IMR-90 (cell line): ENCODE results near the gene CTNNA1. TPM values are rescaled to one million over a fixed set of nuclear protein-coding genes. Genes with fewer than 3 reads are reported as not detected.

Experiments used
- ATAC-seq: fragments of 200-7000 bp; cut with Tn5 transposase; 2 replicates; pipeline ENCODE4 v1.9.1; 2020; ENCODE audit warnings: low read depth, mild to moderate bottlenecking, moderate library complexity
- BruUV-seq: library from RNA; stranded (reverse); fragments of 400-500 nt; replicated peaks from 2 replicates; lab custom pipeline; 2021; lab: Mats Ljungman, UMichigan
- CTCF ChIA-PET: fragments of 300-600 bp; formaldehyde crosslinking; extraction: SDS; loops from one replicate; lab custom pipeline; 2021; ENCODE audit warnings: antibody characterized with exemption; lab: Yijun Ruan, JAX
- POLR2A ChIA-PET: fragments of 300-600 bp; sonication (Branson Sonifier 250); formaldehyde crosslinking; loops from one replicate; lab custom pipeline; 2022; ENCODE audit warnings: antibody characterized with exemption; ENCODE audit not compliant: unreplicated experiment; lab: Charles Lee
- DNase-seq: peaks from one replicate; pipeline ENCODE4 v3.0.0; 2013
- H2AFZ ChIP-seq: replicated peaks from 2 replicates; pipeline ENCODE3; 2013; ENCODE audit warnings: low read length, mild to moderate bottlenecking; ENCODE audit not compliant: poor library complexity
- H2AK5ac ChIP-seq: 2 replicates; pipeline ENCODE4 v1.6.1; 2013; ENCODE audit warnings: low read depth, low read length, inconsistent platforms
- H2AK9ac ChIP-seq: replicated peaks from 2 replicates; pipeline ENCODE3; 2013; ENCODE audit warnings: mild to moderate bottlenecking, low read depth, low read length, moderate library complexity; ENCODE audit not compliant: poor library complexity
- H2BK120ac ChIP-seq: 2 replicates; pipeline ENCODE4 v1.6.1; 2013; ENCODE audit warnings: low read depth, low read length, inconsistent platforms
- H2BK15ac ChIP-seq: 3 replicates; pipeline ENCODE4 v1.6.1; 2013; ENCODE audit warnings: low read depth, low read length, inconsistent platforms
- H2BK20ac ChIP-seq: 2 replicates; pipeline ENCODE4 v1.6.1; 2013; ENCODE audit warnings: low read depth, mild to moderate bottlenecking, inconsistent platforms, low read length, moderate library complexity
- H2BK5ac ChIP-seq: 2 replicates; pipeline ENCODE4 v1.6.1; 2013; ENCODE audit warnings: mild to moderate bottlenecking, low read depth, low read length, inconsistent platforms; ENCODE audit not compliant: poor library complexity, severe bottlenecking
- H3K14ac ChIP-seq: replicated peaks from 2 replicates; pipeline ENCODE4 v1.6.1; 2013; ENCODE audit warnings: low read depth, low read length, inconsistent platforms
- H3K18ac ChIP-seq: 2 replicates; pipeline ENCODE4 v1.6.1; 2013; ENCODE audit warnings: low read depth, low read length, control low read depth
- H3K23ac ChIP-seq: 2 replicates; pipeline ENCODE4 v1.6.1; 2013; ENCODE audit warnings: low read depth, low read length, inconsistent platforms
- H3K27ac ChIP-seq: 2 replicates; pipeline ENCODE4 v1.5.1; 2013; ENCODE audit warnings: mild to moderate bottlenecking, control low read depth, low read length; ENCODE audit not compliant: insufficient read depth
- H3K27me3 ChIP-seq: 2 replicates; pipeline ENCODE4 v1.6.1; 2013; ENCODE audit warnings: low read length; ENCODE audit not compliant: control insufficient read depth, insufficient read depth
- H3K36me3 ChIP-seq: 2 replicates; pipeline ENCODE4 v1.6.1; 2013; ENCODE audit warnings: low read length, mixed read lengths; ENCODE audit not compliant: control insufficient read depth, insufficient read depth
- H3K4ac ChIP-seq: 2 replicates; pipeline ENCODE4 v1.6.1; 2013; ENCODE audit warnings: low read depth, low read length, inconsistent platforms
- H3K4me1 ChIP-seq: 2 replicates; pipeline ENCODE4 v1.6.1; 2013; ENCODE audit warnings: low read length, mixed read lengths; ENCODE audit not compliant: control insufficient read depth, insufficient read depth
- H3K4me2 ChIP-seq: 2 replicates; pipeline ENCODE4 v1.6.1; 2013; ENCODE audit warnings: low read depth, mild to moderate bottlenecking, control low read depth, low read length, moderate library complexity
- H3K4me3 ChIP-seq: 2 replicates; pipeline ENCODE4 v1.5.1; 2013; ENCODE audit warnings: low read depth, mild to moderate bottlenecking, control low read depth, low read length, moderate library complexity; ENCODE audit not compliant: insufficient read depth
- H3K56ac ChIP-seq: 2 replicates; pipeline ENCODE4 v1.6.1; 2013; ENCODE audit warnings: low read length, inconsistent platforms; ENCODE audit not compliant: insufficient read depth; ENCODE audit errors: extremely low read depth
- H3K79me1 ChIP-seq, 2 experiments: 2 replicates each; pipeline ENCODE4 v1.6.1; 2013; ENCODE audit warnings: low read length in 2 of 2, inconsistent platforms in 1 of 2, low read depth in 1 of 2
- H3K9ac ChIP-seq: 2 replicates; pipeline ENCODE4 v1.6.1; 2013; ENCODE audit warnings: low read depth, low read length, control low read depth
- H3K9me1 ChIP-seq: 2 replicates; pipeline ENCODE4 v1.6.1; 2013; ENCODE audit warnings: low read length, inconsistent platforms; ENCODE audit not compliant: insufficient read depth
- H3K9me3 ChIP-seq: 2 replicates; pipeline ENCODE4 v1.6.1; 2013; ENCODE audit warnings: low read length; ENCODE audit not compliant: control insufficient read depth, insufficient read depth
- H4K20me1 ChIP-seq: 2 replicates; pipeline ENCODE4 v1.6.1; 2013; ENCODE audit warnings: low read length, inconsistent platforms; ENCODE audit not compliant: insufficient read depth
- H4K5ac ChIP-seq: 2 replicates; pipeline ENCODE4 v1.6.1; 2013; ENCODE audit warnings: mild to moderate bottlenecking, low read depth, low read length, control low read depth
- H4K8ac ChIP-seq, 2 experiments: 2 replicates each; pipeline ENCODE4 v1.6.1; 2013; ENCODE audit warnings: low read depth in 2 of 2, low read length in 2 of 2, control low read depth in 1 of 2, inconsistent platforms in 1 of 2
- H4K91ac ChIP-seq: 2 replicates; pipeline ENCODE4 v1.6.1; 2013; ENCODE audit warnings: low read depth, low read length, inconsistent platforms; ENCODE audit not compliant: insufficient read depth
- CEBPB ChIP-seq: IDR thresholded peaks from 2 replicates; pipeline ENCODE4 v1.6.1; 2012; ENCODE audit warnings: low read depth, low read length, improper control_type of control experiment
- ELK1 ChIP-seq: fragments of 150-350 bp; IDR thresholded peaks from 2 replicates; pipeline ENCODE4 v1.6.1; 2016; ENCODE audit warnings: low read depth, mild to moderate bottlenecking, low read length, moderate library complexity, borderline replicate concordance
- MXI1 ChIP-seq: IDR thresholded peaks from 2 replicates; pipeline ENCODE4 v1.6.1; 2012; ENCODE audit warnings: low read depth, mild to moderate bottlenecking, low read length, moderate library complexity, borderline replicate concordance
- RAD21 ChIP-seq: IDR thresholded peaks from 2 replicates; pipeline ENCODE4 v1.6.1; 2012; ENCODE audit warnings: low read length, improper control_type of control experiment
- WGBS, 2 experiments: methylation state at CpG; one replicate each; pipeline versions ENCODE4 v1.1.5 to v1.1.7; 2013; ENCODE audit warnings: missing lambda C conversion rate in 2 of 2; ENCODE audit not compliant: insufficient read length in 1 of 2; ENCODE audit errors: extremely low coverage in 2 of 2; 5-methylcytosine and 5-hydroxymethylcytosine counted together
- dilution Hi-C: fragments of 300-500 bp; cut with HindIII; formaldehyde crosslinking; loops from one replicate; pipeline ENCODE4 v1.14.3; 2018; ENCODE audit warnings: low sequenced_read_pairs; ENCODE audit not compliant: unreplicated experiment
- in situ Hi-C: fragments of 300-500 bp; cut with MboI; formaldehyde crosslinking; loops from 3 replicates; pipeline ENCODE4 v1.14.3; 2019; ENCODE audit warnings: low sequenced_read_pairs, inconsistent platforms, mixed read lengths
- intact Hi-C: fragments of 100-400 bp; cut with micrococcal nuclease; formaldehyde crosslinking; loops from 2 replicates; pipeline ENCODE4 v1.10.0; 2022
- polyA plus RNA-seq, 3 experiments: library from polyadenylated mRNA; depleted of rRNA; stranded (reverse); fragments of >200 nt; gene quantifications; 2 replicates each; pipeline ENCODE4 v1.2.3, GENCODE V29; 2012; ENCODE audit warnings: low replicate concordance in 1 of 3
- total RNA-seq: library from RNA; depleted of rRNA; stranded (reverse); fragments of >200 nt; gene quantifications from 2 replicates; pipeline ENCODE4 v1.2.3, GENCODE V29; 2012

CTNNA1 gene
- total and polyA plus RNA-seq, 2 of the 4 experiments (the other 2 are of a cell fraction): 220 to 471 TPM

- no peak overlapping the region for H3K4me2 ChIP-seq
- no peak overlapping the region for H2AK5ac ChIP-seq
- H2BK5ac ChIP-seq: no peak overlapping the region
- no CpG with 5 or more reads among the region's 1 CpG for WGBS, 2 experiments
- H3K9me1 ChIP-seq: peaks cover 31% of the 10 kb centered on the region
- H3K36me3 ChIP-seq: peaks cover 2% of the 10 kb centered on the region
- H2BK20ac ChIP-seq: no peak overlapping the region
- in situ Hi-C loops (no loop called here), dilution Hi-C loops (no loop called here), intact Hi-C loops (no loop called here)
- no peaks in the 10 kb centered on the region for H3K27me3 ChIP-seq
- H3K18ac ChIP-seq: no peak overlapping the region
- ATAC-seq (no peak), DNase-seq (no peak)
- no peak overlapping the region for H3K56ac ChIP-seq
- H4K5ac ChIP-seq: no peak overlapping the region
- no peak overlapping the region for H3K14ac ChIP-seq
- H4K91ac ChIP-seq: no peak overlapping the region
- H2BK15ac ChIP-seq: no peak overlapping the region
- H3K4ac ChIP-seq: no peak overlapping the region
- H3K23ac ChIP-seq: no peak overlapping the region
- no TSS peak for BruUV-seq
- no peak overlapping the region for H3K27ac ChIP-seq
- peaks cover 95% of the 10 kb centered on the region for H4K20me1 ChIP-seq
- peaks cover 8% of the 10 kb centered on the region for H3K4me1 ChIP-seq
- H3K9ac ChIP-seq: no peak overlapping the region
- H3K4me3 ChIP-seq: no peak overlapping the region
- H2AFZ ChIP-seq: no peak overlapping the region
- TF ChIP-seq MXI1: no peak
- TF ChIP-seq CEBPB: no peak
- no peak for TF ChIP-seq ELK1
- TF ChIP-seq RAD21: no peak
- H3K79me1 ChIP-seq: peaks cover 0 to 78% of the 10 kb centered on the region in 2 experiments; a peak in 2 of 4 replicates
- no peak overlapping the region for H4K8ac ChIP-seq
- no peaks in the 10 kb centered on the region for H3K9me3 ChIP-seq
- CTCF ChIA-PET: interaction anchor here (0.7 kb wide), 1 partner anchor 325 kb away, joined by 3 read pairs; no protein-coding TSS in a partner anchor
- H2BK120ac ChIP-seq: no peak overlapping the region
- POLR2A ChIA-PET: no interaction called here
- no peak overlapping the region for H2AK9ac ChIP-seq
Measured at GRCh38 chr5:138770977-138771376, 17.8 kb downstream of the CTNNA1 start.
